Measurements from ENCODE around the gene TMCO1.

GRCh38 chr1:165795894-165796293 is 27.2 kb upstream of the TMCO1 start:
- TF ChIP-seq EZH2phosphoT487 (IDR thresholded peaks at IDR 0.05; ENCODE audit: borderline replicate concordance, low read length) (no peak), EZH2 (IDR thresholded peaks at IDR 0.05; ENCODE audit: low read length, unreplicated experiment) (no peak)
- TF ChIP-seq, protein P1, sequence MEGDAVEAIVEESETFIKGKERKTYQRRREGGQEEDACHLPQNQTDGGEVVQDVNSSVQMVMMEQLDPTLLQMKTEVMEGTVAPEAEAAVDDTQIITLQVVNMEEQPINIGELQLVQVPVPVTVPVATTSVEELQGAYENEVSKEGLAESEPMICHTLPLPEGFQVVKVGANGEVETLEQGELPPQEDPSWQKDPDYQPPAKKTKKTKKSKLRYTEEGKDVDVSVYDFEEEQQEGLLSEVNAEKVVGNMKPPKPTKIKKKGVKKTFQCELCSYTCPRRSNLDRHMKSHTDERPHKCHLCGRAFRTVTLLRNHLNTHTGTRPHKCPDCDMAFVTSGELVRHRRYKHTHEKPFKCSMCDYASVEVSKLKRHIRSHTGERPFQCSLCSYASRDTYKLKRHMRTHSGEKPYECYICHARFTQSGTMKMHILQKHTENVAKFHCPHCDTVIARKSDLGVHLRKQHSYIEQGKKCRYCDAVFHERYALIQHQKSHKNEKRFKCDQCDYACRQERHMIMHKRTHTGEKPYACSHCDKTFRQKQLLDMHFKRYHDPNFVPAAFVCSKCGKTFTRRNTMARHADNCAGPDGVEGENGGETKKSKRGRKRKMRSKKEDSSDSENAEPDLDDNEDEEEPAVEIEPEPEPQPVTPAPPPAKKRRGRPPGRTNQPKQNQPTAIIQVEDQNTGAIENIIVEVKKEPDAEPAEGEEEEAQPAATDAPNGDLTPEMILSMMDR (conservative IDR thresholded peaks at IDR 0.05; ENCODE audit: low read depth, low read length) = no peak

Data from PC-3 (cell line).